IMR-90 (cell line): Measurements from ENCODE around the gene ARHGEF18. TPM values are rescaled to one million over a fixed set of nuclear protein-coding genes. Genes with fewer than 3 reads are reported as not detected.

Source experiments
- ATAC-seq: fragments of 200-7000 bp; cut with Tn5 transposase; 2 replicates; pipeline ENCODE4 v1.9.1; 2020; ENCODE audit warnings: low read depth, mild to moderate bottlenecking, moderate library complexity
- BruUV-seq: library from RNA; stranded (reverse); fragments of 400-500 nt; replicated peaks from 2 replicates; lab custom pipeline; 2021; lab: Mats Ljungman, UMichigan
- CTCF ChIA-PET: fragments of 300-600 bp; formaldehyde crosslinking; extraction: SDS; loops from one replicate; lab custom pipeline; 2021; ENCODE audit warnings: antibody characterized with exemption; lab: Yijun Ruan, JAX
- POLR2A ChIA-PET: fragments of 300-600 bp; sonication (Branson Sonifier 250); formaldehyde crosslinking; loops from one replicate; lab custom pipeline; 2022; ENCODE audit warnings: antibody characterized with exemption; ENCODE audit not compliant: unreplicated experiment; lab: Charles Lee
- DNase-seq: peaks from one replicate; pipeline ENCODE4 v3.0.0; 2013
- H2AFZ ChIP-seq: replicated peaks from 2 replicates; pipeline ENCODE3; 2013; ENCODE audit warnings: low read length, mild to moderate bottlenecking; ENCODE audit not compliant: poor library complexity
- H2AK5ac ChIP-seq: 2 replicates; pipeline ENCODE4 v1.6.1; 2013; ENCODE audit warnings: low read depth, low read length, inconsistent platforms
- H2AK9ac ChIP-seq: replicated peaks from 2 replicates; pipeline ENCODE3; 2013; ENCODE audit warnings: mild to moderate bottlenecking, low read depth, low read length, moderate library complexity; ENCODE audit not compliant: poor library complexity
- H2BK120ac ChIP-seq: 2 replicates; pipeline ENCODE4 v1.6.1; 2013; ENCODE audit warnings: low read depth, low read length, inconsistent platforms
- H2BK15ac ChIP-seq: 3 replicates; pipeline ENCODE4 v1.6.1; 2013; ENCODE audit warnings: low read depth, low read length, inconsistent platforms
- H2BK20ac ChIP-seq: 2 replicates; pipeline ENCODE4 v1.6.1; 2013; ENCODE audit warnings: low read depth, mild to moderate bottlenecking, inconsistent platforms, low read length, moderate library complexity
- H2BK5ac ChIP-seq: 2 replicates; pipeline ENCODE4 v1.6.1; 2013; ENCODE audit warnings: mild to moderate bottlenecking, low read depth, low read length, inconsistent platforms; ENCODE audit not compliant: poor library complexity, severe bottlenecking
- H3K14ac ChIP-seq: replicated peaks from 2 replicates; pipeline ENCODE4 v1.6.1; 2013; ENCODE audit warnings: low read depth, low read length, inconsistent platforms
- H3K18ac ChIP-seq: 2 replicates; pipeline ENCODE4 v1.6.1; 2013; ENCODE audit warnings: low read depth, low read length, control low read depth
- H3K23ac ChIP-seq: 2 replicates; pipeline ENCODE4 v1.6.1; 2013; ENCODE audit warnings: low read depth, low read length, inconsistent platforms
- H3K27ac ChIP-seq: 2 replicates; pipeline ENCODE4 v1.5.1; 2013; ENCODE audit warnings: mild to moderate bottlenecking, control low read depth, low read length; ENCODE audit not compliant: insufficient read depth
- H3K27me3 ChIP-seq: 2 replicates; pipeline ENCODE4 v1.6.1; 2013; ENCODE audit warnings: low read length; ENCODE audit not compliant: control insufficient read depth, insufficient read depth
- H3K36me3 ChIP-seq: 2 replicates; pipeline ENCODE4 v1.6.1; 2013; ENCODE audit warnings: low read length, mixed read lengths; ENCODE audit not compliant: control insufficient read depth, insufficient read depth
- H3K4ac ChIP-seq: 2 replicates; pipeline ENCODE4 v1.6.1; 2013; ENCODE audit warnings: low read depth, low read length, inconsistent platforms
- H3K4me1 ChIP-seq: 2 replicates; pipeline ENCODE4 v1.6.1; 2013; ENCODE audit warnings: low read length, mixed read lengths; ENCODE audit not compliant: control insufficient read depth, insufficient read depth
- H3K4me2 ChIP-seq: 2 replicates; pipeline ENCODE4 v1.6.1; 2013; ENCODE audit warnings: low read depth, mild to moderate bottlenecking, control low read depth, low read length, moderate library complexity
- H3K4me3 ChIP-seq: 2 replicates; pipeline ENCODE4 v1.5.1; 2013; ENCODE audit warnings: low read depth, mild to moderate bottlenecking, control low read depth, low read length, moderate library complexity; ENCODE audit not compliant: insufficient read depth
- H3K56ac ChIP-seq: 2 replicates; pipeline ENCODE4 v1.6.1; 2013; ENCODE audit warnings: low read length, inconsistent platforms; ENCODE audit not compliant: insufficient read depth; ENCODE audit errors: extremely low read depth
- H3K79me1 ChIP-seq, 2 experiments: 2 replicates each; pipeline ENCODE4 v1.6.1; 2013; ENCODE audit warnings: low read length in 2 of 2, inconsistent platforms in 1 of 2, low read depth in 1 of 2
- H3K9ac ChIP-seq: 2 replicates; pipeline ENCODE4 v1.6.1; 2013; ENCODE audit warnings: low read depth, low read length, control low read depth
- H3K9me1 ChIP-seq: 2 replicates; pipeline ENCODE4 v1.6.1; 2013; ENCODE audit warnings: low read length, inconsistent platforms; ENCODE audit not compliant: insufficient read depth
- H3K9me3 ChIP-seq: 2 replicates; pipeline ENCODE4 v1.6.1; 2013; ENCODE audit warnings: low read length; ENCODE audit not compliant: control insufficient read depth, insufficient read depth
- H4K20me1 ChIP-seq: 2 replicates; pipeline ENCODE4 v1.6.1; 2013; ENCODE audit warnings: low read length, inconsistent platforms; ENCODE audit not compliant: insufficient read depth
- H4K5ac ChIP-seq: 2 replicates; pipeline ENCODE4 v1.6.1; 2013; ENCODE audit warnings: mild to moderate bottlenecking, low read depth, low read length, control low read depth
- H4K8ac ChIP-seq, 2 experiments: 2 replicates each; pipeline ENCODE4 v1.6.1; 2013; ENCODE audit warnings: low read depth in 2 of 2, low read length in 2 of 2, control low read depth in 1 of 2, inconsistent platforms in 1 of 2
- H4K91ac ChIP-seq: 2 replicates; pipeline ENCODE4 v1.6.1; 2013; ENCODE audit warnings: low read depth, low read length, inconsistent platforms; ENCODE audit not compliant: insufficient read depth
- BHLHE40 ChIP-seq: fragments of 150-350 bp; IDR thresholded peaks from 2 replicates; pipeline ENCODE4 v1.6.1; 2016; ENCODE audit warnings: mild to moderate bottlenecking, low read depth, low read length
- CEBPB ChIP-seq: IDR thresholded peaks from 2 replicates; pipeline ENCODE4 v1.6.1; 2012; ENCODE audit warnings: low read depth, low read length, improper control_type of control experiment
- CHD1 ChIP-seq: IDR thresholded peaks from 2 replicates; pipeline ENCODE4 v1.6.1; 2012; ENCODE audit warnings: low read depth, low read length, improper control_type of control experiment
- CTCF ChIP-seq: conservative IDR thresholded peaks from 2 replicates; pipeline ENCODE4 v1.5.1; 2012; ENCODE audit warnings: mild to moderate bottlenecking, low read depth, low read length, improper control_type of control experiment
- ELK1 ChIP-seq: fragments of 150-350 bp; IDR thresholded peaks from 2 replicates; pipeline ENCODE4 v1.6.1; 2016; ENCODE audit warnings: low read depth, mild to moderate bottlenecking, low read length, moderate library complexity, borderline replicate concordance
- FOS ChIP-seq: fragments of 150-350 bp; IDR thresholded peaks from 2 replicates; pipeline ENCODE4 v1.6.1; 2016; ENCODE audit warnings: low read depth, low read length
- MAFK ChIP-seq: IDR thresholded peaks from 2 replicates; pipeline ENCODE4 v1.6.1; 2012; ENCODE audit warnings: low read depth, low read length, improper control_type of control experiment
- MAZ ChIP-seq: IDR thresholded peaks from 2 replicates; pipeline ENCODE4 v1.6.1; 2012; ENCODE audit warnings: low read depth, mild to moderate bottlenecking, low read length, improper control_type of control experiment, moderate library complexity, borderline replicate concordance
- MXI1 ChIP-seq: IDR thresholded peaks from 2 replicates; pipeline ENCODE4 v1.6.1; 2012; ENCODE audit warnings: low read depth, mild to moderate bottlenecking, low read length, moderate library complexity, borderline replicate concordance
- NFE2L2 ChIP-seq: fragments of 150-350 bp; IDR thresholded peaks from 2 replicates; pipeline ENCODE4 v1.6.1; 2016; ENCODE audit warnings: low read depth, mild to moderate bottlenecking, low read length
- POLR2A ChIP-seq: IDR thresholded peaks from 2 replicates; pipeline ENCODE4 v1.6.1; 2012; ENCODE audit warnings: mild to moderate bottlenecking, low read depth, low read length
- RAD21 ChIP-seq: IDR thresholded peaks from 2 replicates; pipeline ENCODE4 v1.6.1; 2012; ENCODE audit warnings: low read length, improper control_type of control experiment
- RCOR1 ChIP-seq: IDR thresholded peaks from 2 replicates; pipeline ENCODE4 v1.6.1; 2012; ENCODE audit warnings: mild to moderate bottlenecking, low read length, improper control_type of control experiment; ENCODE audit not compliant: insufficient replicate concordance
- RFX5 ChIP-seq: IDR thresholded peaks from 2 replicates; pipeline ENCODE4 v1.8.0; 2012; ENCODE audit warnings: low read depth, mild to moderate bottlenecking, low read length, moderate library complexity
- SMC3 ChIP-seq: fragments of 150-350 bp; IDR thresholded peaks from 2 replicates; pipeline ENCODE4 v1.6.1; 2016; ENCODE audit warnings: low read depth, mild to moderate bottlenecking, antibody characterized with exemption, low read length, moderate library complexity
- USF2 ChIP-seq: fragments of 150-350 bp; IDR thresholded peaks from 2 replicates; pipeline ENCODE4 v1.6.1; 2017; ENCODE audit warnings: mild to moderate bottlenecking, antibody characterized with exemption, low read length, low read depth
- WGBS, 2 experiments: methylation state at CpG; one replicate each; pipeline versions ENCODE4 v1.1.5 to v1.1.7; 2013; ENCODE audit warnings: missing lambda C conversion rate in 2 of 2; ENCODE audit not compliant: insufficient read length in 1 of 2; ENCODE audit errors: extremely low coverage in 2 of 2; 5-methylcytosine and 5-hydroxymethylcytosine counted together
- dilution Hi-C: fragments of 300-500 bp; cut with HindIII; formaldehyde crosslinking; loops from one replicate; pipeline ENCODE4 v1.14.3; 2018; ENCODE audit warnings: low sequenced_read_pairs; ENCODE audit not compliant: unreplicated experiment
- in situ Hi-C: fragments of 300-500 bp; cut with MboI; formaldehyde crosslinking; loops from 3 replicates; pipeline ENCODE4 v1.14.3; 2019; ENCODE audit warnings: low sequenced_read_pairs, inconsistent platforms, mixed read lengths
- intact Hi-C: fragments of 100-400 bp; cut with micrococcal nuclease; formaldehyde crosslinking; loops from 2 replicates; pipeline ENCODE4 v1.10.0; 2022
- polyA plus RNA-seq, 3 experiments: library from polyadenylated mRNA; depleted of rRNA; stranded (reverse); fragments of >200 nt; gene quantifications; 2 replicates each; pipeline ENCODE4 v1.2.3, GENCODE V29; 2012; ENCODE audit warnings: low replicate concordance in 1 of 3
- total RNA-seq: library from RNA; depleted of rRNA; stranded (reverse); fragments of >200 nt; gene quantifications from 2 replicates; pipeline ENCODE4 v1.2.3, GENCODE V29; 2012

ARHGEF18 gene
- total and polyA plus RNA-seq, 2 of the 4 experiments (the other 2 are of a cell fraction) = 11.6 to 12.4 TPM

- Histone ChIP-seq H3K4me3 (no peak overlapping the region), H3K27me3 (no peaks in the 10 kb centered on the region), H3K9ac (no peak overlapping the region), H2BK15ac (no peak overlapping the region), H3K4me2 (no peak overlapping the region), H4K5ac (no peak overlapping the region), H3K36me3 (no peaks in the 10 kb centered on the region), H2BK5ac (no peak overlapping the region), H3K23ac (no peak overlapping the region), H3K4me1 (no peaks in the 10 kb centered on the region), H2AFZ (no peak overlapping the region), H4K8ac (no peak overlapping the region), H3K56ac (no peak overlapping the region), H3K14ac (no peak overlapping the region), H2AK9ac (no peak overlapping the region), H3K4ac (no peak overlapping the region), H3K18ac (no peak overlapping the region), H3K9me1 (no peaks in the 10 kb centered on the region), H3K27ac (no peak overlapping the region), H2BK120ac (no peak overlapping the region), H4K91ac (no peak overlapping the region), H2BK20ac (no peak overlapping the region), H2AK5ac (no peak overlapping the region), H4K20me1 (no peaks in the 10 kb centered on the region), H3K9me3 (no peaks in the 10 kb centered on the region), H3K79me1 (no peaks in the 10 kb centered on the region)
- intact Hi-C loops (no loop called here), dilution Hi-C loops (no loop called here), in situ Hi-C loops (no loop called here)
- 80% methylated on average over 1 of the region's 4 CpGs; no CpG with 5 or more reads in 1 of the 2 experiments for WGBS, 2 experiments
- BruUV-seq = no TSS peak
- POLR2A ChIA-PET = no interaction called here
- ATAC-seq = no peak
- CTCF ChIA-PET = interaction anchor here (0.6 kb wide), 1 partner anchor 10 kb away, joined by 5 read pairs; no protein-coding TSS in a partner anchor
- DNase-seq = no peak
- TF ChIP-seq SMC3 (no peak), FOS (no peak), USF2 (no peak), CTCF (no peak), MAZ (no peak), BHLHE40 (no peak), RAD21 (no peak), ELK1 (no peak), RFX5 (no peak), RCOR1 (no peak), POLR2A (no peak), NFE2L2 (no peak), CEBPB (no peak), MAFK (no peak), MXI1 (no peak), CHD1 (no peak)
Measured at GRCh38 chr19:7328647-7329046, 20.1 kb upstream of the ARHGEF18 start.
